ENCODE data around the gene ATP13A4.
A peak's percentile ranks its signal among the peaks of the same experiment; 100 is the strongest.

ATP13A4 gene, protein sequence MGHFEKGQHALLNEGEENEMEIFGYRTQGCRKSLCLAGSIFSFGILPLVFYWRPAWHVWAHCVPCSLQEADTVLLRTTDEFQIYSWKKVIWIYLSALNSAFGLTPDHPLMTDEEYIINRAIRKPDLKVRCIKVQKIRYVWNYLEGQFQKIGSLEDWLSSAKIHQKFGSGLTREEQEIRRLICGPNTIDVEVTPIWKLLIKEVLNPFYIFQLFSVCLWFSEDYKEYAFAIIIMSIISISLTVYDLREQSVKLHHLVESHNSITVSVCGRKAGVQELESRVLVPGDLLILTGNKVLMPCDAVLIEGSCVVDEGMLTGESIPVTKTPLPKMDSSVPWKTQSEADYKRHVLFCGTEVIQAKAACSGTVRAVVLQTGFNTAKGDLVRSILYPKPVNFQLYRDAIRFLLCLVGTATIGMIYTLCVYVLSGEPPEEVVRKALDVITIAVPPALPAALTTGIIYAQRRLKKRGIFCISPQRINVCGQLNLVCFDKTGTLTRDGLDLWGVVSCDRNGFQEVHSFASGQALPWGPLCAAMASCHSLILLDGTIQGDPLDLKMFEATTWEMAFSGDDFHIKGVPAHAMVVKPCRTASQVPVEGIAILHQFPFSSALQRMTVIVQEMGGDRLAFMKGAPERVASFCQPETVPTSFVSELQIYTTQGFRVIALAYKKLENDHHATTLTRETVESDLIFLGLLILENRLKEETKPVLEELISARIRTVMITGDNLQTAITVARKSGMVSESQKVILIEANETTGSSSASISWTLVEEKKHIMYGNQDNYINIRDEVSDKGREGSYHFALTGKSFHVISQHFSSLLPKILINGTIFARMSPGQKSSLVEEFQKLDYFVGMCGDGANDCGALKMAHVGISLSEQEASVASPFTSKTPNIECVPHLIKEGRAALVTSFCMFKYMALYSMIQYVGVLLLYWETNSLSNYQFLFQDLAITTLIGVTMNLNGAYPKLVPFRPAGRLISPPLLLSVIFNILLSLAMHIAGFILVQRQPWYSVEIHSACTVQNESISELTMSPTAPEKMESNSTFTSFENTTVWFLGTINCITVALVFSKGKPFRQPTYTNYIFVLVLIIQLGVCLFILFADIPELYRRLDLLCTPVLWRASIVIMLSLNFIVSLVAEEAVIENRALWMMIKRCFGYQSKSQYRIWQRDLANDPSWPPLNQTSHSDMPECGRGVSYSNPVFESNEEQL

DNA sequence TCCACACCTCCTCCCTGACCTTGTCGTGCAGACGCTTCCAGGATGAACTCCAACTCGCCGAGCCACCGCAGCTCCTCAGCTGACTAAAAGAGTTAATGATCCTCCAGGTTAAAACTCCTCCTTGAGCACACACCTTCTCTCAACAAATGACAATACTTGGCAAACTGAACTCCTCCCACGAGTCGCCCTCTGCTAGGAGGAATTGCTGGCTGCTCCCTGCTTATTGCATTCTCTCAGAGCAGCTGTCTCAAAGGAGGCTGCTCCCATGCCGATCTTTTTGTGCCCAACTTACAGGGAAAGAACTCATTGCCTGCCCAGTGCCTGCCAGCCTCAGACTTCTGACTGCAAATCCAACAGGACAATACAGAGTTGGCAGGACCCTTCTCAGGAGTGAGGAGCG, at the start of gene ATP13A4:
Gene ATP13A4, minus strand, starts transcription at position 85 of the 400 bp plus-strand sequence. CDS start 96 bp downstream, outside the sequence.
- DNase-seq: no peak

DNA sequence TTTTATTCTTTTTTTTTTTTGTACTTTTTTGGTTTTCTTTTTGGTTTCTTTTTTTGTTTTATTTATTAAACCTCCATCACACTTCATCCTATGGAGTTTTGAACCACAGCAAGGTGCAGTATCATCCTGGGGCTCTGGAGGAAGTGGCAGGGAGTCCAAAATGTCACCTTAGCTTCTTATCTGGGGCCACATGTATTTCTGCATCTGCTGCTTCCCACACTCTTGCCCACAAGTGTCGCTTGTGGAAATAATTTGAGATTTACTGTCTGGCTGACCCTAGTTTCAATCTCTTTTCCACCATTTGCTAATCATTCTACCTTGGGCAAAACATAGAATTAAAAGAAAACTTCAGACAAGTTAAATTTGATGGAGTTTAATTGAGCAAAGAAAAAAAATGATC, 44.7 kb upstream of the ATP13A4 start:
- peak; percentile 72 for DNase-seq

DNA sequence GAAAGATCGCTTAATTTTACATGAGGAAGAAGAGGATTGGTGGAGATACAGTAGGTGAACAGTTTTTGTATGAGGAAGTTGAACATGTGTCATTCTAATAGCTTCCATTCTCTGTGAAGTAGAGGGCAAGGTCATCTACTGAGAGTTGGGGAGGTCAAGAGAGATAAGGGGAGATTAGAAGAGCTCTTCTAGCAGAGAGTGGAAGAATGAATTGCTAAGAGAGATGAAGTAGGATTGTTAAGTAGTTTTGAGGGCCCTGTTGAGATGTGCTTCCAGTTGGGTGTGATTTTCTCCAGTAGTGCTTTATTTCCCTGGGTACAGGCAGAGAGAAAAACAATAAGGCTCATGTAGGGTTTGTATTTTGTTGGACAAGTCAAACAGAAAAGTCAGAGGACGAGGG, 43.5 kb upstream of the ATP13A4 start:
- peak; percentile 32 for DNase-seq

DNA sequence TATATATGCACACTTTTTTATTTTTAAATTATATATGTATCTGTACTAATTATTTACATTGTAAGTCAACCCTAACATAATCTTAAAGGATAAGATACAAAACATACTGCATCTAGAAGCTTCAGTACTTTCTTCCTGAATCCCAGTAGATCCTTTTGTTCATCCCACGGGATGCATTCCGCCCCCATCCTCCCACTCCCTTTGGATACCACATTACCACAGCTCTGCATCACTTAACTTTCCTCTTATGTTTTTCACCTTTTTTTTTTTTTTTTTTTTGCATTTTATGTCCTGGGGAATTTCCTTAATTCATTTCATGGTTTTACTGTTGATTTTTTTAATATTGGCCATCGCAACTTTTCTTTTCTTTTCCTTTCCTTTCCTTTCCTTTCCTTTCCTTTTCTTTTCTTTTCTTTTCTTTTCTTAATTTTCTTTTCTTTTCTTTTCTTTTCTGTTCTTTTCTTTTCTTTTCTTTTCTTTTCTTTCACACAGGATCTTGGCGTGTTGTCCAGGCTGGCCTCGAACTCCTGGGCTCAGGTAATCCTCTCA, 41.3 kb upstream of the ATP13A4 start:
- no peak for DNase-seq

DNA sequence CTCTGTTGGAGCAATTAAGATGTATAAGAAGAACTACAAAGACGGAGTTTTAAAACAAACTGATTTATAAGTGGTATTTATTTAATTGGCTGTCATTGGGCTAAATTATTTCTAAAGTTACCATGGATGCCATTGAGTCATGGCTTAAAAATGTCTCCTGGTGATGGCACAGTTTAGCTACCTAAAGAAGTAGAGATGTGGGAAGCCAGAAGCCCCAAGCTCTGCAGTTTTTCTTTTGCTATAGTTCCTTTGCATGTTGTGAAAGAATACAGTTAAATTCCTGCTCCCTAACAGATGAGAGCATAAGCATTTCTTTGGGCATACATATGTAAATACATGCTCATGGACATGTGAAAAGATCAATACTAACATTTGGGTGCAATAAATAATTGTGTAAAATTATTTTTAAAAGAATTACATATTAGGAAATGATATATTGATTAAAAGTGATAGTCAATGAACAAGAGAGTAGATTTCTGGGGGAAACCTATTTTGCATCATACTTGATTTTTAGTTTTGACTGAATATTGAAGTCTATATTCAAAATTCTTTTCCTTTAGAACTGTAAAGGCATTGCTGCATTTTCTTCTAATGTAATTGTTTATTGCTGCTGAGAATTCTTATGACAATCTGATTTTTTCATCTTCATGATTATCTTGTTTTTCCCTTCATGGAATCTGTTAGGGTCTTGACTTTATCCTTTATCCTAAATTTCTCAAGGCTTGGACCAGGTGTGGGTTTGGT, 40.4 kb upstream of the ATP13A4 start:
- DNase-seq: no peak

DNA sequence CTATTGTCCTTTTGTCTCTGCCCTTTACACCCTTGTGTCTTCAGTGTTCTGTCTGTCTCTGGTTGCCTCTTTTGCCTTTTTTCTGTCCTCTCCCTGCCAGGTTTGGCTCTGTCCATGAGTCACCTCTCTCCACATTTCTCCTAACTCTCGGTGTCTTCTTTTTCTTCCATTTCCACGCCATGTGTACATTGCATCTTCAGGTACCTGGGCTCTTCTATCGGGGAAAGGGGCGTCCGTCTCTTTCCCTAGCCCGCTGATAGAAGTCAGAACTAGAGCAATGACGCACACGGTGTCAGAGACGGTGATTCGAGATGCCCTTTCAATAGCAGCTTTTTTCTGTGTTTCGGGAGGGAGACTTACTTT, 39.0 kb upstream of the ATP13A4 start:
- peak; percentile 69 for DNase-seq

DNA sequence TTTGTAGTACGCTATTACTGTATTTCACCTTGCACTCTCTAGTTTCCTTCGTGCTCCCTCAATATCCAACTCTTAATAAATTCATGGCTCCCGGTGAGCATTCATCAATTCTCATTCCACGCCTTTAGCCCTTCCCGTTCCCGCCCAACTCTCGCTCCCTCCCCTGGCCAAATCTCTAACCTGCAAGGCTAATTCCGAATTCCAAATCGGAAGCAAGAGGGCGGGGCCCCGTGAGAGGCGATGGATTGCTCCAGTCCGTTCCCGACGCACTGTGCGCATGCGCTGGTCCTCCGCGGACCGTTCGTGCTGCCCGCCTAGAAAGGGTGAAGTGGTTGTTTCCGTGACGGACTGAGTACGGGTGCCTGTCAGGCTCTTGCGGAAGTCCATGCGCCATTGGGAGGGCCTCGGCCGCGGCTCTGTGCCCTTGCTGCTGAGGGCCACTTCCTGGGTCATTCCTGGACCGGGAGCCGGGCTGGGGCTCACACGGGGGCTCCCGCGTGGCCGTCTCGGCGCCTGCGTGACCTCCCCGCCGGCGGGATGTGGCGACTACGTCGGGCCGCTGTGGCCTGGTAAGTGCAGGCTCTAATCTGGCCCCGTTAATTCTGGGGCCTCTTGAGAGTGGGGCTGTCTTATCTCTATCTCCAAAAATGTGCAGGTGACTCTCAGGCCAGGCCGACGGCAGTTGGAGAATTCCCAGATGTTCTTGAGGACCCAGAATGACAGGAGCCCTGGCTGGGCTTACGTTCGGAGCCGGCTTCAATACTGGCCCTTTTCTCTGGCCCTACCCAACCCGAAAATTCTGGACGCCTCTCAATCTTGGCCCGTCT, 38.4 kb upstream of the ATP13A4 start, which contains the start of gene OPA1:
Gene OPA1, plus strand, starts transcription at position 368 of the 827 bp plus-strand sequence. Its CDS starts 170 bp downstream, at position 538.
- DNase-seq: peak; percentile 99

DNA sequence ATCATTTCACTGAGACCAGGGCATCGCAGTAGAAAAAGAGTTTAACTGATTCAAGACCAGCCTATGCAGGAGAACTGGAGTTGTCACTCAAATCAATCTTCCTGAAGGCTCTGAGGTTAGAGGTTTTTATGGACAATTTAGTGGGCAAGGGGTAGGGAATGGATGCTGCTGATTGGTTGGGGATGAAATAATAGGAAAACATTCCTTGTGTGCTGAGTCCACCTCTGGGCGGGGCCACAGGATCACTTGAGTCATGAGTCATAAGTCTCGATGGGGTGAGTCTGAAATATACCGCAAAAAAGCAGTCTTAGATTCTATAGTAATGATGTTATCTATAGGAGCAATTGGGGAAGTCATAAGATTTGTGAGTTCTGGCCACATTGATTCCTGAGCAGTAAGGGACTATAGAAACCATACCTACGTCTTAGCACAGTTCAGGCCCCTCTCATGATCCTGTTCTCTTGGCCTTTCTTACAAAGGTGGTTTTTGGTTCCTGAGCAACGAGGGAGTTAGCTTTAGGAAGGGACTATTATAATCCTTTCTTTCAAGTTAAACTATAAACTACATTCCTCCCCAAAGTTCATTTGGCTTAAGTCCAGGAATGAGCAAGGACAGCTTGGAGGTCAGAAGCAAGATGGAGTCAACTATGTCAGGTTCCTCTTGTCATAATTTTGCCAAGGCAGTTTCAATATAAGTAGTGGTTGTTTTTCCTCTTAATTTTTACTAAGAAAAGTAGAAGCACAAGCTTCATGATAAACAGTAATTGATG, 35.6 kb upstream of the ATP13A4 start:
- DNase-seq: peak; percentile 62

DNA sequence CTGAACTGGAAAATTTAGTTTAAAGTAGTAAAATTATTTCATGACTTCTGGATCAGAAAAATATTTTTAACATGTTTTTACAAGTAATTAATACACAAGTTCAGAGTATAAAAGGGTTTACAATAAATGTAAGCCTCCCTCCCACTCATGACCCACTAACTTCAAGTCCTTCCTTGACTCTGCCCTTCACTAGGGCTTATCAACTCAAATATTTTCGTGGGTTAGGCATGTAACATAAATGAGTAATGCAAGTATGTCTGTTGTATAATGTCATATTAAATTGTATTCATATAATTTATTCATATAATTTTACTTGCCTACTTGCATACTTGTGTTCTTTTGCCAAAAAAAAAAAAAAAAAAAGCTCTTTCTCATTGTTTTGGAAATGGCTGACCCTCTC, 34.9 kb upstream of the ATP13A4 start:
- no peak for DNase-seq

DNA sequence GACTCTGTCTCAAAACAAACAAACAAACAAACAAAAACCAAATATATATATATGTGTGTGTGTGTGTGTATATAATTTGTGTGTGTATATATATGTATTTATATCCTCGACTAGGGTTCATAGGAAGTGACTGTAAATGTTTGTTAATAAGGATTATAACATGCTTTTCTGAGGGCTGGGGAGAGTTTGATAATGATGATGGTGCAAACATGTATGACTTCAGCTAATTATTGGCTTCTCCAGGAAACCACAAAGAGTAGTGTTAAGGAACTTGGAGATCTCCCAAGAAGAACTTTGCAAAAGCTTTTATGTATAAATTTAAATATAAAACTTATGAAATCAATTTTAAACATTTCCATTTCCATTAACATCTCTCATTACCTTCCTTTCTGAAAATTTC, 34.4 kb upstream of the ATP13A4 start:
- DNase-seq: peak; percentile 51

DNA sequence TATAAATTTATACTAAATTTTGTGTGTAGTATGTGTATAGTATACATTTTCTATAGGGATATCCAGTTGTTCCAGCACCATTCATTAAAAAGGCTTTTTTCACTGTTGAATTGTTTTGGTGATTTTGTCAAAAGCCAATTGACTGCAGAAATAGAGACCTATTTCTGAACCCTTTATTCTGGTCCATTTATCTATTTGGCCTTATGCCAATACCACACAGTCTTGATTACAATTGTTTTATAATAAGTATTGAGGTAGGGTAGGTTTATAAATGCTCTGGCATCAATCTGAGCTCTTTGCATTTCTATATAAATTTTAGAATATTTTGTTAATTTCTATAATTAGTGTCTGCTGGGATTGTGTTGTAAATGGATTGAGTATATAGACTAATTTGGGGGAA, 31.8 kb upstream of the ATP13A4 start:
- no peak for DNase-seq

DNA sequence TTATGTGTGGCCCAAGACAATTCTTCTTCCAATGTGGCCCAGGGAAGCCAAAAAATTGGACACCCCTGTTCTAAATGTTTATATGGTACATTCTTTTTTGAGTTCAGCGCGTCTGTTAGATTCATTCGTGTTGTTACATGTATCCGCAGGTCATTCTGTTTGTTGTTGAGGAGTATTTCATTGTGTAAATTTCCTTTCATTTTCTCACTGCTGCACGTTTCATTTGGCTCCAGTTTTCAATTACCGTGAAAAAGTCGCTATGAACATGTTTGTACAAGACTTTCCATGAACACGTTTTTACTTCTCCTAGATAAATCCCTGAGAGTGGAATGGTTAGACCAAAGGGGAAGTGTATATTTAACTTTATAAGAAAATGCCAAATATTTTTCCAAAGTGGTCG, 30.8 kb upstream of the ATP13A4 start:
- no peak for DNase-seq

DNA sequence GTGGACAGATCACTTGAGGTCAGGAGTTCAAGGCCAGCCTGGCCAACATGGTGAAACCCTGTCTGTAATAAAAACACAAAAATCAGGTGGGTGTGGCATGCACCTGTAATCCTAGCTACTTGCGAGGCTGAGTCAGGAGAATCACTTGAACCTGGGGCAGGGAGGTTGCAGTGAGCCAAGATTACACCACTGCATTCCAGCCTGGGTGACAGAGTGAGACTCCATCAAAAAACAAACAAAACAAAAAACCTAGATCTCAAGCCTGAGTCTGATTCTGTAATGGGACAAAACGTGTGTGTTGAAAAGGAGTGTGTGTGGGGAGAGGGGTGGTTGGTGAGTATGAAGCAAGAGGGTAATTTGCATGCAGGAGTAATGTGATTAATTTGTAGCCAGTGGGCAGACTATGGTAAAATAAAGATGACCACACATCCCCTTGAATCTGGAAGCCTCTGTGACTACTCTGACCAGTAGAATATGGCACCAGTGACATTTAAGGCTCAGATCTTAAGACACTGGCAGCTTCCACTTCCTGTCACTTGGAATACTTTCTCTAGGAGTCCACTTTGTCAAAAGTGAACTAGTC, 19.9 kb upstream of the ATP13A4 start:
- no peak for DNase-seq

DNA sequence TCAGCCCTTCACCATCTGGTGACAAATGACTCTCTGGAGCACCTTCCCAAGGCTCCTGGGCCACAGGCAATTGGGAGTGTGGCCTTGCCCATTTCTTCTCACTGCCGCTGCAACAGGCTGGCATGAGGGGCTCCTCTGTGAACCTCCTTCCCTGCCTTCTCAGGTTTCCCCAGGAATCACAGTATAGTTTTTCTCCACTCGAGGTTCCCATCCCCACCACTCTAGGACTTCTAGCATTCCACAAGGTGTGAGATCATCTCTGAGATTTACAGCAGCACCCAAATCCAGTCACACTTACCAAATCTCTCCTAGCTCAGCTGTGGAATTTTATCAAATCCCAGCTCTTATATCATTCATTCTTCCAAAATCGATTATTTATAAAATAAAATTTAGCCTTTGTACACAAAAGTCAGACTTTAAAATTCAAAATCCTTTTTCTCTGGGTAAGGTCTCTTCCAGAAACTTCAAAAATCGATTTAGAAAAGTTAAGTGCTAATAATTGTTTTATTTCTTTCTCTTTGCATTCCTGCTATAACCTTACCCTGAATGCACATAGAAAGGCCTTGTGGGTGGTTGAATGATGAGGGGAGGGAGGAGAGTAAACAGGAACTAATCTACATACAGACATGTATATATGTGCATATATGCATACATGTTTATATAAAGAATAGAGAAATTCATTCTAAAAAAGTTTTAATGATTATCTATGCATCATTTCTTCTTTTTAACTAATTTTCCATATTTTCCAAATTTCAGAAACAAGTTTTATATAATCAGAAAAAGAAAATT, 18.9 kb upstream of the ATP13A4 start:
- DNase-seq: no peak

DNA sequence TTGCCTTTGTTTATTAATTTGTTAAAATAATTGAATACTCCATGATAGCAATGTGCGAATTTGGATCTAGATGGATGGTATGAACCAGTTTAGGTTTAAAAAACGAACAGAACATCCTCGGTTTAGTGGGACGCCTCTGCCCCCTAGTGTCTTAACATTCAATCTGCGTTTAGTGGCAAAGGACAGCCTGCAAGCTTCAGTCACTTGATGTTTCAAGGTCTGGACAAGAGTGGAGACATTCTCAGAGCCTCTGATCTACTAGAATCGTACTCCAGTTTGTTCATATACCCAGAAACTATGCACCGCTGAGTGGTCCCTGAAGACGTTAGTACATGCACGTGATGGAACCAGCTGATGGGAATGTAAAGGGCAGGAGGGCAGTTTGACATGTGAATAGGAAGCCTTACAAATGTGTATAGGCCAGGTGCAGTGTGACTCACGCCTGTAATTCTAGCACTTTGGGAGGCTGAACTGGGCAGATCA, 17.8 kb upstream of the ATP13A4 start:
- peak; percentile 88 for DNase-seq

DNA sequence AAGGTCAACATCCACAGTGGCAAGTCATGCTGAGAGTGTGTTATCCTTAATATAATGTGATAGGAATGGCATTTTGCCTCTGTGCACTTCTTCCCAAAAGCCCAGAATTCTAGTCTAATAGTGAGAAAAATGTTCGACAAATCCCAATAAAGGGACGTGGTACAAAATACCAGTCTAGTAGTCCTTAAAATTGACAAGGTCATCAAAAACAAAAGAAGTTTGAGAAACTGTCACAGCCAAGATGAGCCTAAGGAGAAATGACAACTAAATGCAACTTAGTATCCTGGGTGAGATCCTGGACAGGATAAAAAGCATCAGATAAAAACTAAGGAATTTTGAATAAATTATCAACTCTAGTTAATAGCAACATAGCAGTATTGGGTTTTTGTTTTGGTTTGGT, 14.4 kb upstream of the ATP13A4 start:
- no peak for DNase-seq

DNA sequence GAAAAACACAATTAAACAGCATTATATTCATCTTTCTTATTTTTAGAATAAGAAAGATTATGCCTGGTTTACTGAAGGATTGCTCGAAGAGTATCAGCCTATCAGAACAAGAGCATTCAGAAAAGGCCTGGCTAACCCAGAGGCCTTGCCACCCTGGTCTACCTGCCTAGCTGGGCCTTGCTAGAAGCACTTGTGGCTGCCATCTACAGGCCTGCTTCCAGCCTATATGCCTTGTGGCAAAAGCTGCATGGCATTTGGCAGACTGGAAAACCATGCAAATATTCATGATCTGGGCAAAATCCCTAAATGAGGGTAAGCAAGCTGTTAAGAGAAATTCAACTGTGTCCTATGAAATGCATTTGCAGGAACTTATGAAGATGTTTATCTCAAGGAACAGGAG, 9.3 kb upstream of the ATP13A4 start:
- peak; percentile 18 for DNase-seq

DNA sequence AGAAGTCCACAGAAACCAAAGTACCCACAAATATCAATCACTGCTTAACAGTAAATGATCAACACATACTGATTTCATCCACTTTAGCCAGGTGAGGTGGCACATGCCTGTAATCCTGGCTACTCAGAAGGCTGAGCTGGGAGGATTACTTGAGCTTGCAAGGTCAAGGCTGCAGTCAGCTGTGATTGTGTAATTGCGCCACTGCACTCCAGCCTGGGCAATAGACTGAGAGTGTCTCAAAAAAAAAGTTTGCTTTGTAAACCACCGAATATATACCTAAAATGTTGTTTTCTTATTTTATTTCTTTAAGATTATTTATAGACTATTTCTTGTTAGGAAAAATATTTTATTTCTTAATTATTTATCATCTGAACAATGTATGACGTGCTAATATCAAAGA, 8.7 kb upstream of the ATP13A4 start:
- no peak for DNase-seq

DNA sequence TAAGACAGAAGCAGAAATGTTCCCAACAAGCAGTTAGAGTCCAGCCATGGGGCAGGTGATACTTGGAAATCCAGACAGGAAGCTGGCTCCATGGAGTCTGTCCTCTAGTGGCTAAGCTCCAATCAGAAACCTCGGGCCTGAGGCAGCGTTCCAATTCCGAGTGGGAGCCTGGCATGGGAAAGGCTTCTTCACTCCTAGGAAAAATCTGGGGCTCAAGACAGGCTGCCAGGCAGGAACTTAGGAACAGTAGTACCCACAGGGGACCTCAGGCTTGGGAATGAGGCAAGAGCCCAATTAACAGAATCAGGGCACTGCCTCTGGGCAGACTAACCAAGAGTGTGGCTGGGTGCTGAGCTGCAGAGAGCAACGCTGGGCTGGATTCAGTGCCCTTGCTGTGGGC, 6.2 kb upstream of the ATP13A4 start:
- no peak for DNase-seq

All from hematopoietic multipotent progenitor cell treated with erythropoietin and hydrocortisone succinate and interleukin-3 and kit ligand, for 6 days (in vitro differentiated cells).